ENCODE results near the gene PINK1.

Gene PINK1

GRCh38 chr1:20684050-20684620, 50.9 kb downstream of the PINK1 start:
- Histone ChIP-seq H3K4me1 (no peaks in the 10 kb centered on the region), H3K9me3 (no peaks in the 10 kb centered on the region), H3K27me3 (ENCODE audit: low read depth) (no peaks in the 10 kb centered on the region), H3K36me3 (replicated peaks) (no peaks in the 10 kb centered on the region), H3K4me3 (no peak overlapping the region)
- no peak for DNase-seq (ENCODE audit: low spot score in 2 of 2)
- in situ Hi-C loops (cut with MboI; ENCODE audit: low sequenced_read_pairs), result no loop called here

DNA sequence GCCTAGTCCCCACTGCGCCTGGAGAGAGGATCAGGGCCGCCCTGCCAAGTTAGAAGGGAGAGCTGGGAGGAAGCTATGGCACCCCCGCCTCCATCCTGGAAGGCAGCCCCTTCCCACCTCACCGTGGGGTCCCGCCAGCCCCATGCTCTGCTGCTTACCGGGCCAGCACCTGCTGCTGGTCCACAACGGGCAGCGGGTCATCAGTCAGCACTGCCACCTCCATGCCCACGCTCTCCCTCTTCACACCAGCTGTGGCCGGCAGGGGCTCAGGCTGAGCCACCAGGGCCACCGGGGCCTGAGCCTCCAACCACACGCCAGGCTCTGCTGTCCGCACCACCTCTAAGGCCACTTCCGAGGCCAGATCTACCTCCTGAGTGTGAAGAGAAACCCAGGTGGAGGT, 51.4 kb downstream of the PINK1 start:
- Histone ChIP-seq H3K36me3 (replicated peaks) (no peaks in the 10 kb centered on the region), H3K9me3 (no peaks in the 10 kb centered on the region), H3K4me3 (no peak overlapping the region), H3K27me3 (ENCODE audit: low read depth) (no peaks in the 10 kb centered on the region), H3K4me1 (no peaks in the 10 kb centered on the region)
- in situ Hi-C loops (cut with MboI; ENCODE audit: low sequenced_read_pairs), result no loop called here
- no peak for DNase-seq (ENCODE audit: low spot score in 2 of 2)

GRCh38 chr1:20685099-20685662, 51.9 kb downstream of the PINK1 start:
- Histone ChIP-seq H3K9me3 (no peaks in the 10 kb centered on the region), H3K4me1 (no peaks in the 10 kb centered on the region), H3K27me3 (ENCODE audit: low read depth) (no peaks in the 10 kb centered on the region), H3K4me3 (no peak overlapping the region), H3K36me3 (replicated peaks) (no peaks in the 10 kb centered on the region)
- in situ Hi-C loops (cut with MboI; ENCODE audit: low sequenced_read_pairs), result no loop called here
- DNase-seq (ENCODE audit: low spot score in 2 of 2), result no peak

- DNase-seq (ENCODE audit: low spot score in 2 of 2), result no peak
- in situ Hi-C loops (cut with MboI; ENCODE audit: low sequenced_read_pairs), result no loop called here
- no peaks in the 10 kb centered on the region for H3K4me1 ChIP-seq
- H3K4me3 ChIP-seq, result no peak overlapping the region
- H3K36me3 ChIP-seq (replicated peaks), result no peaks in the 10 kb centered on the region
- no peaks in the 10 kb centered on the region for H3K9me3 ChIP-seq
- no peaks in the 10 kb centered on the region for H3K27me3 ChIP-seq (ENCODE audit: low read depth)
Observed at GRCh38 chr1:20685741-20686140, 52.5 kb downstream of the PINK1 start.

- no peak overlapping the region for H3K4me3 ChIP-seq
- no peak for DNase-seq (ENCODE audit: low spot score in 2 of 2)
- H3K27me3 ChIP-seq (ENCODE audit: low read depth), result no peaks in the 10 kb centered on the region
- in situ Hi-C loops (cut with MboI; ENCODE audit: low sequenced_read_pairs), result no loop called here
- no peaks in the 10 kb centered on the region for H3K36me3 ChIP-seq (replicated peaks)
- no peaks in the 10 kb centered on the region for H3K4me1 ChIP-seq
- H3K9me3 ChIP-seq, result no peaks in the 10 kb centered on the region
Observed at GRCh38 chr1:20686883-20687725, 53.8 kb downstream of the PINK1 start.

DNA sequence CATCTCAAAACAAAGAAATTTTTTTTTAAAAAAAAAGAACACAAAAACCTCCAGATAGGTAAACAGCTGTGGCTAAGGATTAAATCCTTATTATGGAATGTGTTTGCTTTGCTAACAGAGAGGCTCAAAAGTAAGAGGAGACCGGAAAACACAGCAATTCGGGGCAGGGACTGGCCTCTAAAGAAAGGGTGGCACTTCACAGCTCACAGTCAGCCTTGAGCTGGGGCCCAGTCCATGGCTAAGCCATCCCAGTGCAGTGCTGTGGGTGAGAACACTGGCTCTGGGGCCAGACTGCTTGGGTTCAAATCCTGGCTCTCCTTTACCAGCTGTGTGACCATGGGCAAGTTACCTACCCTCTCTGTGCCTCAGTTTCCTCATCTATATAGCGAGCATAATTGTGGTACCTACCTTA, 56.4 kb downstream of the PINK1 start:
- Histone ChIP-seq H3K4me3 (no peak overlapping the region), H3K9me3 (no peaks in the 10 kb centered on the region)
- in situ Hi-C loops (cut with MboI; ENCODE audit: low sequenced_read_pairs), result no loop called here

GRCh38 chr1:20691872-20692271, 58.6 kb downstream of the PINK1 start:
- in situ Hi-C loops (cut with MboI; ENCODE audit: low sequenced_read_pairs), result no loop called here
- no peak for DNase-seq (ENCODE audit: low spot score in 2 of 2)

More for the DNA sequence above, 56.4 kb downstream of the PINK1 start:
- Histone ChIP-seq H3K36me3 (replicated peaks) (no peaks in the 10 kb centered on the region), H3K4me1 (no peaks in the 10 kb centered on the region), H3K27me3 (ENCODE audit: low read depth) (no peaks in the 10 kb centered on the region)
- no peak for DNase-seq (ENCODE audit: low spot score in 2 of 2)

DNA sequence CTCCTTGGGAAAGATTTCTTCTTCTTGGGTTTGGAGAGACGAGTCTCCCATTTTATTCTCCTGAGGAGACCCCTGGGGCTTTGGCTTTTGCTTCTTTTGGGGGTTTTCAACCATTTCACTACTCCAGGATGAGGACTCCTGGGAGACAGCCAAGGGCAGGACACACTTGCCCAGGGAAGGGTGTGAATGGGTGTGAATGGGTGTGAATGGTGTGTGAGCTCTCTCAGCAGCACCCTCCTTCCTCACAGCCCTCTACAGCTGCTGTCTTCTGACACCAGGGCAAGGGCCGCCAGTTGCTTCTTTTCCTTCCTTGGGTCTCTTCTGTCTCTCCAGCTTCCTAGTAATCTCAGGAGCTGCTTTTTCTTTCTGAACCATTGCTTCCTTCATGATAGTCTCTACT, 60.4 kb downstream of the PINK1 start:
- in situ Hi-C loops (cut with MboI; ENCODE audit: low sequenced_read_pairs), result no loop called here
- Histone ChIP-seq H3K4me1 (peaks cover 19% of the 10 kb centered on the region), H3K4me3 (no peak overlapping the region), H3K36me3 (replicated peaks) (no peaks in the 10 kb centered on the region), H3K9me3 (no peaks in the 10 kb centered on the region), H3K27me3 (ENCODE audit: low read depth) (no peaks in the 10 kb centered on the region)
- DNase-seq (ENCODE audit: low spot score in 2 of 2), result no peak

More at GRCh38 chr1:20691872-20692271, 58.6 kb downstream of the PINK1 start:
- Histone ChIP-seq H3K4me1 (peaks cover 5% of the 10 kb centered on the region), H3K4me3 (no peak overlapping the region), H3K36me3 (replicated peaks) (no peaks in the 10 kb centered on the region), H3K9me3 (no peaks in the 10 kb centered on the region), H3K27me3 (ENCODE audit: low read depth) (no peaks in the 10 kb centered on the region)

DNA sequence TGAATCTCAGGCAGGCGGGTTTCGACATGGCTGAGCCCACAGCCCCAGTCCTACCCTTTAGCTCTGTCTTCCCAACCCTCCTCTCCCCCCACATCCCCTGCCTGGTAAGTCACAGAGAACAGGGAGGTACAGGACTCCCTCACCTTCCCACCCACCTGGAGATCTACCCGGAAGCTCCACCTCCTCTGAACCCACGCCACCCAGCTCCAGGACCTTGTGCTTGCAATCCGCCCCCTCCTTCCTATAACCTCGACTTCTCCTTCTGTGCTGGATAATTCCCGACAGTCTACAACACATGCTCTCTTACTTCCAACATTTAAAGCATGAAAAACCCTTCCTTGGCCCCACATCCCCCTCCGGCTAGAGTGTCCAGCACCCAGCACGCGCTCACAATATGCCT, 62.3 kb downstream of the PINK1 start:
- Histone ChIP-seq H3K4me3 (peak overlapping the region; percentile 49; the same call in 1 of the 2 replicates), H3K4me1 (peaks cover 20% of the 10 kb centered on the region), H3K36me3 (replicated peaks) (no peaks in the 10 kb centered on the region), H3K27me3 (ENCODE audit: low read depth) (no peaks in the 10 kb centered on the region), H3K9me3 (no peaks in the 10 kb centered on the region)
- DNase-seq (ENCODE audit: low spot score in 2 of 2), result no peak
- in situ Hi-C loops (cut with MboI; ENCODE audit: low sequenced_read_pairs), result no loop called here

- Histone ChIP-seq H3K9me3 (no peaks in the 10 kb centered on the region), H3K4me3 (peak overlapping the region; percentile 49), H3K36me3 (replicated peaks) (no peaks in the 10 kb centered on the region), H3K4me1 (peaks cover 20% of the 10 kb centered on the region), H3K27me3 (ENCODE audit: low read depth) (no peaks in the 10 kb centered on the region)
- in situ Hi-C loops (cut with MboI; ENCODE audit: low sequenced_read_pairs), result no loop called here
- peak; percentile 87 to 96 for DNase-seq (ENCODE audit: low spot score in 2 of 2)
Observed at GRCh38 chr1:20696397-20697333, 63.4 kb downstream of the PINK1 start.

DNA sequence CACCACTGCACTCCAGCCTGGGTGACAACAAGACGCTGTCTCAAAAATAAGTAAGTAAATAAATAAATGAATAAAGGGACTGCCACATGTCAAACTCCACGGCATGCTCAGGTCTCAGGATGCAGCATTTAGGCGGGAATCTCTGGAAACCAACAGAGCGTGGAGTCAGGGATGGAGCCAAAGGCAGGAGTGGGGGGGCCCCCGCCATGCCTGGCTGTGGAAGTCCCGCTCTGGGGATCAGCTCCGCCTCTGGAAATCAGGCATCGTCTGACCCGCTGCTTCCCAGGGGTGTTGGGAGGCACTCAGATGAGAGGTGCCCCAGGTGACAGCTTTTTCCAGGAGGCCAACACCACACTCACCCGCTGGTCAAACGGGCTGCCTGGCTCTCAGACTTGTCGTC, 64.3 kb downstream of the PINK1 start:
- H3K4me3 ChIP-seq, result no peak overlapping the region
- in situ Hi-C loops (cut with MboI; ENCODE audit: low sequenced_read_pairs), result no loop called here

DNA sequence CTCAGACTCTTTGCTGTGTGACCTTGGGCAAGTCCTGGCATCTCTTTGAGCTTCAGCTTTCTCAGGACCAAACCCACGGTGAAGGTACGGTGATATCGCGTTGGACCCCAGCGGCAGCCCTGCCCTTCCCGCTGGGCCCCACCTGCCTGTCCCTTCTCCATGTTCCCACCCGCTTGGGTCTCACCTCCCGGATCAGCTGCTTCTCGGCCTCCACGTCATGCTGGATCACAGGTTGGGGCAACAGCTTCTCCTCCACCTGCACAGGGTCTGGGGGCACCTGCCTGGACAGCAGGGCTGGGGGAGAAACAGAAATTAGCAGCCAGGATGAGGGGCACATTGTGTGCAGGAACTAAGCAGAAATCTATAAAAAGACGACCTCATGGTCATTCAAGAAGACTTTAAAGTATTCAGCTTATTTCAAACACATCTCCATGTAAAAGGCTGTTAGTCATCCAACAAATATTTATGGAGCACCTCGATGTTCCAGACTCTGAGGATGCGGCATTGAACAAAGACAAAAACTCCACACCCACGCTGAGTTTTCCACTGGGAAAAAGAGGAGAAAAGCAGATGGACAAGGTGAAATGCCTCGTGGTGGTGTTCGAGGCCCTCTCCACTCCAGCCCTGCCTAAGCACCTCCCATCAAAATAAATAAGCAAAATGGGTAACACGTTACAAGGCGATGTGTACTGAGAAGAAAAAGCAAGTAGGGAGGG, 65.1 kb downstream of the PINK1 start:
- Histone ChIP-seq H3K9me3 (no peaks in the 10 kb centered on the region), H3K36me3 (replicated peaks) (no peaks in the 10 kb centered on the region), H3K27me3 (ENCODE audit: low read depth) (no peaks in the 10 kb centered on the region), H3K4me3 (no peak overlapping the region), H3K4me1 (peaks cover 20% of the 10 kb centered on the region)
- no peak for DNase-seq (ENCODE audit: low spot score in 2 of 2)
- in situ Hi-C loops (cut with MboI; ENCODE audit: low sequenced_read_pairs), result no loop called here

More for the DNA sequence above, 64.3 kb downstream of the PINK1 start:
- Histone ChIP-seq H3K36me3 (replicated peaks) (no peaks in the 10 kb centered on the region), H3K9me3 (no peaks in the 10 kb centered on the region), H3K4me1 (peaks cover 20% of the 10 kb centered on the region), H3K27me3 (ENCODE audit: low read depth) (no peaks in the 10 kb centered on the region)
- DNase-seq (ENCODE audit: low spot score in 2 of 2), result no peak

- no peaks in the 10 kb centered on the region for H3K27me3 ChIP-seq (ENCODE audit: low read depth)
- H3K9me3 ChIP-seq, result no peaks in the 10 kb centered on the region
- in situ Hi-C loops (cut with MboI; ENCODE audit: low sequenced_read_pairs), result no loop called here
- peaks cover 20% of the 10 kb centered on the region for H3K4me1 ChIP-seq
- H3K4me3 ChIP-seq, result no peak overlapping the region
- DNase-seq (ENCODE audit: low spot score in 2 of 2), result no peak
- no peaks in the 10 kb centered on the region for H3K36me3 ChIP-seq (replicated peaks)
Observed at GRCh38 chr1:20699558-20699957, 66.3 kb downstream of the PINK1 start.
